LNCAP (cell line): ENCODE measurements around the gene ZNF669.

ENCODE experiments used
- TF ChIP-seq, protein P1 (sequence below): fragments of 450-650 bp; IDR thresholded peaks from 2 replicates; pipeline ENCODE4 v1.5.1; 2017; ENCODE audit warnings: mild to moderate bottlenecking

The ZNF669 gene

DNA sequence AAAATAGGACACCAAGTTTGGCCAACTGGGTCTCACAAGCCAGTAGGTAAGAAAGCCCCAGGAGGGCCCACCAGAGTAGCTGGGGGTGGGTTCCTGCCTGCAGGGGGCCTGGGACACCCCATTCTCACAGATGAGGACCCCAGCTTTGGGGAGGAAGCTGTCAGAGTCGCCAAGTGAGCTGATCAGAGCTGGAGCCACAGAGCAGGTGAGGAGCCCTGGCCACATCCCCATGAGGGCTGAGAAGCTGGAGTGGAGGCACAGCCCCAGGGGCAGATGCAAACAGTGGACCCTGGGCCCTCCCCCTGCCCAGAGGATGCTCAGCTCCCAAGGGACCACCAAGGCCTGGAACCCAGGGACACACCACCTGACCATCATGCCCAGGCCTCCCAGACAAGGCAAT, 16.9 kb downstream of the ZNF669 start:
- TF ChIP-seq, protein P1, sequence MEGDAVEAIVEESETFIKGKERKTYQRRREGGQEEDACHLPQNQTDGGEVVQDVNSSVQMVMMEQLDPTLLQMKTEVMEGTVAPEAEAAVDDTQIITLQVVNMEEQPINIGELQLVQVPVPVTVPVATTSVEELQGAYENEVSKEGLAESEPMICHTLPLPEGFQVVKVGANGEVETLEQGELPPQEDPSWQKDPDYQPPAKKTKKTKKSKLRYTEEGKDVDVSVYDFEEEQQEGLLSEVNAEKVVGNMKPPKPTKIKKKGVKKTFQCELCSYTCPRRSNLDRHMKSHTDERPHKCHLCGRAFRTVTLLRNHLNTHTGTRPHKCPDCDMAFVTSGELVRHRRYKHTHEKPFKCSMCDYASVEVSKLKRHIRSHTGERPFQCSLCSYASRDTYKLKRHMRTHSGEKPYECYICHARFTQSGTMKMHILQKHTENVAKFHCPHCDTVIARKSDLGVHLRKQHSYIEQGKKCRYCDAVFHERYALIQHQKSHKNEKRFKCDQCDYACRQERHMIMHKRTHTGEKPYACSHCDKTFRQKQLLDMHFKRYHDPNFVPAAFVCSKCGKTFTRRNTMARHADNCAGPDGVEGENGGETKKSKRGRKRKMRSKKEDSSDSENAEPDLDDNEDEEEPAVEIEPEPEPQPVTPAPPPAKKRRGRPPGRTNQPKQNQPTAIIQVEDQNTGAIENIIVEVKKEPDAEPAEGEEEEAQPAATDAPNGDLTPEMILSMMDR = no peak

DNA sequence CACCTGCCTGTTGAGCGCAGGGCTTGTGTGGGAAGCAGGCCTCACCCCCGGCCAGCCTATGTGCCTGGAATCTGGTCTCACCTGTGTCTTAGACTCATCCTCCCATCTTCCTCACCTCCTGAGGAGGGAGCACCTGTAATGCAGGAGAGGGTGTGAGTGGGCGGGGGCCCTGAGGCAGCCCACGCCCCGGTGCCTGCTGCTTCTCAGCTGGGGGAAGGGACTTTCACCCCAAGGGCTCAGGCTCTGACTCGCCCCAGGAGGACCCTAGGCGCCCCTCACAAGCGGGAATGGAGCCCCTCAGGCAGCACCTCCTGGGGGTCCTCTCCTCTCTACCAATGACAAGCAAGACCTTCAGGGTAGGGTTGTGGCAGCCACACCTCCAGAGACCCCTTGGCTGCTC, 18.8 kb downstream of the ZNF669 start:
- TF ChIP-seq, protein P1 = no peak

DNA sequence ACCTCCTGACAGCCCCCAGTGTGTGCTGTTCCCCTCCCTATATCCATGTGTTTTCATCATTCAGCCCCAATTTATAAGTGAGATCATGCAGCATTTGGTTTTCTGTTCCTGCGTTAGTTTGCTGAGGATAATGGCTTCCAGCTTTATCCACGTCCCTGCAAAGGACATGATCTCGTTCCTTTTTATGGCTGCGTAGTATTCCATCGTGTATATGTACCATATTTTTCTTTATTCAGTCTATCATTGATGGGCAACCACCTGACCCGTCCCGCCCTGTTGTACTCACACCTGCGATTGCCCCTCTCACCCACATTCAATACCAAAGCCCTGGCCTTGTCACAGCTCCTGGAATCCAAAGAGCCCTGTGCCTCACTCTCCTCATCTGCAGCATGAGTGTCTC, 19.4 kb downstream of the ZNF669 start:
- TF ChIP-seq, protein P1 = no peak

DNA sequence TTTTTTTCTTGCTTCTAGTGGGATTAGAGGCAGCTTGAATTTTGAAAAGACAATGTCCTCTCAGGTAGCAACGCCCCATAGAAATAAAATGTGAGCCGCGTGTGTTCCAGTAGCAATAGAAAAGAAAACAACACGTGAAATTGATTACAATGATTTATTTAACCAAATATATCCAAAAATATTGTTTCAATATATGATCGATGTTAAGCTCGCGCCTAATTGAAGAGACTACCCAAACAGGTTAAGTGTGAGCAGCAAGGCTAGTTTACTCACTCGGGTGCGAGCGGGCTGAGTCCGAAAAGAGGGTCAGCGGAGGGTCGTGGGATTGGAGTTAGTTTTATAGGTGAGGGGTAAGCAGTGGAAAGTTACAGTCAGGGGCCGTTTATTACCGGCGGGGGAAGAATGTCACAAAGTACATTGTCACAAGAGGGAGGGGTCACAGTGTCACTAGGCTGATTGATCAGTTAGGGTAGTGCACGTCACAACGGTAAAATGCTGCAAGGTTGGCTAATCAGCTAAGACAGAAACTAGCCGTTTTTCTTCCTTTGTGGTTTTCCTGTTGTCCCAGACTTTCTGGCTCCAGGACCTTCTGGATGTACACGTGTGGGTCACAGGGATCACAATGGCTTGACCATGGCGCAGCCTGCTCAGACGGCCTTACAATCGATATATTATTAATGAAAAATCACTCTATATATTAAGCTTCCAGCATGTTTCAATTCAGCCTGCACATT, 24.8 kb downstream of the ZNF669 start:
- TF ChIP-seq, protein P1 = no peak

DNA sequence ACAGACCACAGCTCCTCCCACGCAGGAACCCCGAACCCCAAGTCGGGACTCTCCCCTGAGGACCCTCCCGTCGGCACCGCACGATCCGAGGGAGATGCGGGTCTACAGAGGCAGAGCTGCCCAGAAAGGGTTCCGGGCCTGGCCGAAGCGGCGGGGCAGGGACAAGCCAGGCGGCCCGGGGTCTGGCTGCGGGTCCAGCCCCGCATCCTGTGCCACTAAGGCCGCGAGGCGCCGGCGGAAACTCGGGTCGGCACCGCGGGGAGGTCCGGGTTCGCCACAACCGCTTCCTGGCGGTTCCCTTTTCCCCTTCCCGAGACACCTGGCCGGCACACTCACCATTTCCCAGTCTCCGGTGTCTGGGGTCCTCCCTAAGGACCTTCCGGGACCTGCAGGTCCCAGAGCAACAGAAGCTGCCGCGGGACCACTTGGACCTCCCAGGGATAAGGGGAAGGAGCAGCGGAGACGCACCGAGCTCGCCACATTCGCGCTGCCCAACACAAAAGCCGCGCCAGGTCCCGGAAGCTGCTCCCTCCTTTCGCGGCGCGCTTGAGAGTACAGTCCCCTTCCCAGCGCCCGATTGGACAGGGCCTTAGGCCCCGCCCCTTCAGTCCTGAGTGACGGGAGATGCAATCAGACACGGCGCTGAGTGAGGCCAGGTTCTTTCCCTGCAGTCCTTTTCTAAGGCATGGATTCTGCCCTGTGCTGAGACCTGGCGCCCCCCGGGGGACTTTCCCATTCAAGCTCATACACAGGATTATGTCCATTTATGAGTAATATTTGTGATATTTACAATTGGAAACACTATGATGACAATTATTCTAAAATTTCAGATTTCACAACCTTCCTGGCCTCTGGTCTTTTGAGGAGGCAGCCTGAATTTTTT, 25.7 kb downstream of the ZNF669 start, which contains the start of gene ZNF670:
TSS of gene ZNF670 (minus strand) at position 554 of the 883 bp plus-strand sequence. CDS start at position 339, 215 bp downstream.
- TF ChIP-seq, protein P1 = no peak; the same call in 1 of the 2 replicates

DNA sequence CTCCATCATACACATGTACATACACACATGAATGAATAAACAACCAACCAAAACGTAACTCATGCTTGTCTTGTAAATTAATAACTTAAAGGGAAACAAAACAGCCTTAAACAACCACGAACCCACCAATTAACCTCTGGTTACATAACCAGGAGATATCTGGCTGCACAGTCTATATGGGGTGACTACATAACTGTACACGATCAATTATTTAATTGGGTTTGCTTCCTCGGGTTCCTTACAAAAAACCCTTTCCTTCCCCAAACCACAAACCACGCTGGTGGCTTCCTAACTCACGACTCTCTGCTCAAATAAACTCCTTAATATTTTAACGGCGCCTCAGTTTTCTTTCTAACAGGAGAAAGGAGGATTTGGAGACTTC, 26.3 kb downstream of the ZNF669 start:
- TF ChIP-seq, protein P1 = no peak

DNA sequence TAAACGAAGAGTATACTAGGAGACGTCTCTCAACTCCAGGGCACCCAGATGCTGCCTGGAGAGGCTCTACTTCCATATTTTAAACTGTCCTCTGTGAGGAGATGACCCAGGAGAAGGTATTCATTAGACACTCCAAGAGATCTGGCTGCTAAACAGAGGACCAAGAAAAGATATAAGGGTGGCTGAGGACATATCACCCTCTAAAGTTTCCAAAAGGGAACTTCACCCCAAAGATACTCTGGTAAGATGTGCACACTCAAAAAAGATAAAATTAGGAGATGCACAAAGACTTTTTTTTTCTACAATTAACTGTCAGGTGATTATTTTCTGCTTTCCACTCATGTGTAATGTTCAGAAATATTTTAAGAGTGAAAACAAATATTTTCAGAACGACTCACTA, 26.9 kb downstream of the ZNF669 start:
- TF ChIP-seq, protein P1 = no peak
